Measurements from ENCODE around the gene C1QTNF8.

Gene C1QTNF8

GRCh38 chr16:1047123-1047522 lies 48.9 kb downstream of the C1QTNF8 start:
- H2AK5ac ChIP-seq (ENCODE audit: low read depth, low read length) = peak overlapping the region; percentile 99
- peaks cover 2% of the 10 kb centered on the region for H3K79me1 ChIP-seq (ENCODE audit: low read depth, low read length)
- H3K27me3 ChIP-seq (ENCODE audit: control insufficient read depth in 3 of 3, insufficient read depth in 3 of 3, low read depth in 1 of 3, low read length in 3 of 3) = peaks cover 0 to 24% (median 0%) of the 10 kb centered on the region in 3 experiments
- no peak overlapping the region for H3K4me3 ChIP-seq (ENCODE audit: low read length in 2 of 2)
- peaks cover 4 to 5% of the 10 kb centered on the region in 2 donors for H3K9me3 ChIP-seq (replicated peaks in 1 of 2; ENCODE audit: control insufficient read depth in 2 of 2, insufficient read depth in 1 of 2, low read depth in 1 of 2, low read length in 2 of 2)
- H2AFZ ChIP-seq (ENCODE audit: low read length) = no peak overlapping the region
- H3K4me1 ChIP-seq (ENCODE audit: control insufficient read depth in 2 of 2, insufficient read depth in 1 of 2, low read depth in 1 of 2, low read length in 2 of 2) = peaks cover 11 to 14% of the 10 kb centered on the region in 2 donors
- H2BK12ac ChIP-seq (ENCODE audit: low read length) = peak overlapping the region; percentile 97
- H3K23ac ChIP-seq (ENCODE audit: low read depth, low read length, poor library complexity) = peak overlapping the region; percentile 65
- H3K9ac ChIP-seq (ENCODE audit: low read depth, low read length, poor library complexity) = no peak overlapping the region
- WGBS, 2 donors (ENCODE audit: extremely low coverage in 2 of 2, insufficient read length in 2 of 2, insufficient replicate concordance in 1 of 2) = no CpG with 5 or more reads among the region's 9 CpGs
- no peaks in the 10 kb centered on the region for H3K36me3 ChIP-seq (replicated peaks in 1 of 2; ENCODE audit: control insufficient read depth in 2 of 2, insufficient read depth in 2 of 2, low read length in 2 of 2)
- H4K91ac ChIP-seq (ENCODE audit: low read depth, low read length, poor library complexity) = peak overlapping the region; percentile 9
- no peak overlapping the region for H3K4ac ChIP-seq (ENCODE audit: low read length)
- H2BK5ac ChIP-seq (ENCODE audit: low read length) = no peak overlapping the region
- peak overlapping the region; percentile 91 for H3K18ac ChIP-seq (ENCODE audit: low read length)
- peak overlapping the region; percentile 100 for H2BK15ac ChIP-seq (ENCODE audit: low read length)
- H4K8ac ChIP-seq (ENCODE audit: low read depth, low read length) = no peak overlapping the region
- no peak overlapping the region for H3K4me2 ChIP-seq (ENCODE audit: insufficient read depth, low read length, poor library complexity, severe bottlenecking)
- no peak for DNase-seq (ENCODE audit: low spot score)
- H2BK120ac ChIP-seq (ENCODE audit: low read depth, low read length) = no peak overlapping the region
- no peak overlapping the region for H3K14ac ChIP-seq (ENCODE audit: low read length)
- H3K27ac ChIP-seq (replicated peaks; ENCODE audit: low read length) = no peak overlapping the region

- Histone ChIP-seq H3K18ac (ENCODE audit: low read length) (peak overlapping the region; percentile 85), H3K4ac (ENCODE audit: low read length) (peak overlapping the region; percentile 89), H4K8ac (ENCODE audit: low read depth, low read length) (peak overlapping the region; percentile 65), H3K4me1 (ENCODE audit: control insufficient read depth in 2 of 2, insufficient read depth in 1 of 2, low read depth in 1 of 2, low read length in 2 of 2) (peaks cover 11 to 14% of the 10 kb centered on the region in 2 donors), H3K9ac (ENCODE audit: low read depth, low read length, poor library complexity) (peak overlapping the region; percentile 21), H2AFZ (ENCODE audit: low read length) (no peak overlapping the region), H3K9me3 (replicated peaks in 1 of 2; ENCODE audit: control insufficient read depth in 2 of 2, insufficient read depth in 1 of 2, low read depth in 1 of 2, low read length in 2 of 2) (peaks cover 9 to 12% of the 10 kb centered on the region in 2 donors), H3K23ac (ENCODE audit: low read depth, low read length, poor library complexity) (peak overlapping the region; percentile 89), H2BK15ac (ENCODE audit: low read length) (peak overlapping the region; percentile 97), H3K27ac (replicated peaks; ENCODE audit: low read length) (no peak overlapping the region), H3K36me3 (replicated peaks in 1 of 2; ENCODE audit: control insufficient read depth in 2 of 2, insufficient read depth in 2 of 2, low read length in 2 of 2) (no peaks in the 10 kb centered on the region), H3K27me3 (ENCODE audit: control insufficient read depth in 3 of 3, insufficient read depth in 3 of 3, low read depth in 1 of 3, low read length in 3 of 3) (peaks cover 0 to 21% (median 0%) of the 10 kb centered on the region in 3 experiments), H2BK12ac (ENCODE audit: low read length) (peak overlapping the region; percentile 73), H2BK5ac (ENCODE audit: low read length) (peak overlapping the region; percentile 75), H2BK120ac (ENCODE audit: low read depth, low read length) (no peak overlapping the region), H2AK5ac (ENCODE audit: low read depth, low read length) (peak overlapping the region; percentile 98), H3K14ac (ENCODE audit: low read length) (peak overlapping the region; percentile 71), H3K4me3 (ENCODE audit: low read length in 2 of 2) (peak overlapping the region in 1 of 2 donors; percentile 38), H3K79me1 (ENCODE audit: low read depth, low read length) (peaks cover 2% of the 10 kb centered on the region), H3K4me2 (ENCODE audit: insufficient read depth, low read length, poor library complexity, severe bottlenecking) (no peak overlapping the region), H4K91ac (ENCODE audit: low read depth, low read length, poor library complexity) (no peak overlapping the region)
- WGBS, 2 donors (ENCODE audit: extremely low coverage in 2 of 2, insufficient read length in 2 of 2, insufficient replicate concordance in 1 of 2) = no CpG with 5 or more reads among the region's 49 CpGs
- no peak for DNase-seq (ENCODE audit: low spot score)
These were observed 49.8 kb downstream of the C1QTNF8 start for GRCh38 chr16:1045993-1046911.

GRCh38 chr16:1045310-1045992 lies 50.6 kb downstream of the C1QTNF8 start:
- no peak for DNase-seq (ENCODE audit: low spot score)
- H3K79me1 ChIP-seq (ENCODE audit: low read depth, low read length) = peaks cover 2% of the 10 kb centered on the region
- peak overlapping the region; percentile 8 for H3K14ac ChIP-seq (ENCODE audit: low read length)
- H2AK5ac ChIP-seq (ENCODE audit: low read depth, low read length) = peak overlapping the region; percentile 98
- H3K4me3 ChIP-seq (ENCODE audit: low read length in 2 of 2) = no peak overlapping the region
- H2BK120ac ChIP-seq (ENCODE audit: low read depth, low read length) = peak overlapping the region; percentile 61
- peaks cover 9 to 12% of the 10 kb centered on the region in 2 donors for H3K9me3 ChIP-seq (replicated peaks in 1 of 2; ENCODE audit: control insufficient read depth in 2 of 2, insufficient read depth in 1 of 2, low read depth in 1 of 2, low read length in 2 of 2)
- no peak overlapping the region for H3K4me2 ChIP-seq (ENCODE audit: insufficient read depth, low read length, poor library complexity, severe bottlenecking)
- peak overlapping the region; percentile 90 for H3K18ac ChIP-seq (ENCODE audit: low read length)
- H3K4ac ChIP-seq (ENCODE audit: low read length) = peak overlapping the region; percentile 89
- peak overlapping the region; percentile 55 for H3K23ac ChIP-seq (ENCODE audit: low read depth, low read length, poor library complexity)
- WGBS, 2 donors (ENCODE audit: extremely low coverage in 2 of 2, insufficient read length in 2 of 2, insufficient replicate concordance in 1 of 2) = no CpG with 5 or more reads among the region's 38 CpGs
- H2BK15ac ChIP-seq (ENCODE audit: low read length) = peak overlapping the region; percentile 97
- H3K36me3 ChIP-seq (replicated peaks in 1 of 2; ENCODE audit: control insufficient read depth in 2 of 2, insufficient read depth in 2 of 2, low read length in 2 of 2) = no peaks in the 10 kb centered on the region
- peak overlapping the region; percentile 65 for H4K8ac ChIP-seq (ENCODE audit: low read depth, low read length)
- peak overlapping the region; percentile 58 for H2BK12ac ChIP-seq (ENCODE audit: low read length)
- H3K4me1 ChIP-seq (ENCODE audit: control insufficient read depth in 2 of 2, insufficient read depth in 1 of 2, low read depth in 1 of 2, low read length in 2 of 2) = peaks cover 11 to 14% of the 10 kb centered on the region in 2 donors
- H3K9ac ChIP-seq (ENCODE audit: low read depth, low read length, poor library complexity) = peak overlapping the region; percentile 60
- no peak overlapping the region for H2AFZ ChIP-seq (ENCODE audit: low read length)
- peaks cover 0 to 14% (median 0%) of the 10 kb centered on the region in 3 experiments for H3K27me3 ChIP-seq (ENCODE audit: control insufficient read depth in 3 of 3, insufficient read depth in 3 of 3, low read depth in 1 of 3, low read length in 3 of 3)
- no peak overlapping the region for H3K27ac ChIP-seq (replicated peaks; ENCODE audit: low read length)
- H4K91ac ChIP-seq (ENCODE audit: low read depth, low read length, poor library complexity) = no peak overlapping the region
- peak overlapping the region; percentile 53 for H2BK5ac ChIP-seq (ENCODE audit: low read length)

All from neuronal stem cell (in vitro differentiated cells).